Caki2 (cell line): ENCODE measurements around the gene EPB41. TPM values are rescaled to one million over a fixed set of nuclear protein-coding genes. Genes with fewer than 3 reads are reported as not detected.
"Not testable (repeated sequence)": the region's sequence is repeated elsewhere in the genome, so short reads cannot be mapped to it uniquely, and the experiment has no call there.

Experiments used
- DNase-seq: peaks from one replicate; pipeline ENCODE4 v3.0.0-alpha.2; 2015; ENCODE audit warnings: low read depth
- in situ Hi-C: cut with HindIII; loops from 2 replicates; pipeline ENCODE4 v1.10.0; 2016; ENCODE audit warnings: low sequenced_read_pairs, low pct_unique_long_range_greater_than_20kb, mixed read lengths
- total RNA-seq: library from RNA; depleted of rRNA; stranded (reverse); fragments of >200 nt; shearing (Covaris generic); gene quantifications from 2 replicates; pipeline ENCODE4 v1.2.3, GENCODE V29; 2014; ENCODE audit warnings: low replicate concordance

EPB41 gene
- total RNA-seq, 1 experiment from 2014 or later, result 11.8 TPM

DNA sequence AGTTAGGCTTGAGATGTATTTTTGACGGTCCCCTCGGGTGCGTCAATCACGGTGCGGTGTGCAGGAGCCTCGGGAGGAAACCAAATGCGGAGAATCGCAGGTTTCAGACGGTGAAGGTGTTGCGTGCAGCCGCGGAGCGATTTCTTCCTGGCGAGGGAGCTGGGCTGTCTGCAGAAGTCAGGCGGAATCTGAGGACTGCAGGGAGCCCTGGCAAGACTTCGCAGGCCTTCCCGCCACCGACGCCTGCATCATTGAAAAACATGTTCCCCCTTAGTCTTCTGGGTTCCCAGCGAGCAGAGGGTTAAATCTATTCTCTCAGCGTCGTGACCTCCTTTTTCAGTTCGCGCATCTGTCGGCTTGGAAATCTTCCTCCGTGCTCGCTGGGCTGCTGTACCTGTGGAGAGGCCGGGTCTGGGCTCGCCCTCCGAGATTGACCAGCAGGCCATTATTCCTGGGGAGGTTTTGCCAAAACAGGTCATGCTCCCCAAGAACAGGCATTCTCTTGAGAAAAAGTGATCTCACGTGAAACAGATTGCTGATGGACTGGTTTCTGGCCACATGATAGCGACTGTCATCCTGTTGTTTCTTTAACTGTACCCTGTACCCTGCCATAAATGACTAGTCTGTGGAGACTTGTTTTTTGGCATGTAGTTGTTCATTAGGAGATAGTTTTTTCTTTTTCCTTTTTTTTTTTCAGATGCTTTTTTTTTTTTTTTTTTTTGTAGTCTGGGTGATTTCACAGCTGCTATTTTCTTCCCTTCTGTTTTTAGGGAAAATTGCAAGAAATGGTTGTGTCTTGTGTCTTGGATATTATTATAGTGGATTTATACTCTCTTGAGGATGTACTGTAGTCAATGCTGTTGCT is 894 bp downstream of the EPB41 start:
- in situ Hi-C loops, result no loop called here
- DNase-seq, result peak; percentile 59

DNA sequence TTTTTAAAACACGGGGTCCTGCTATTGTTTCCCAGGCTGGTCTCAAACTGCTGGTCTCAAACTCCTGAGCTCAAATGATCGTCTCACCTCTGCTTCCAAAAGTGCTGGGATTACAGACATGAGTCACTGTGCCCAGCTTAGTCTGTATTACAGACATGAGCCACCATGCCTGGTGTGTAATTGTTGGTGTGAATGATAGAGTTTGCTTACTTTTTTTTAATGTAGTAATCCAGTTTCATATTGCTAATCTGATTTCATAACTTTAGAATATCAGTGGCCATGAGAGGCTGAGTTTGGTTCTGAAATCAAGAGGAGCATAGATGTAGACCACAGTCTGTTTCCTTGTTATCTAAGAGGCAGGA is 3.4 kb downstream of the EPB41 start:
- in situ Hi-C loops, result no loop called here
- DNase-seq, result no peak

DNA sequence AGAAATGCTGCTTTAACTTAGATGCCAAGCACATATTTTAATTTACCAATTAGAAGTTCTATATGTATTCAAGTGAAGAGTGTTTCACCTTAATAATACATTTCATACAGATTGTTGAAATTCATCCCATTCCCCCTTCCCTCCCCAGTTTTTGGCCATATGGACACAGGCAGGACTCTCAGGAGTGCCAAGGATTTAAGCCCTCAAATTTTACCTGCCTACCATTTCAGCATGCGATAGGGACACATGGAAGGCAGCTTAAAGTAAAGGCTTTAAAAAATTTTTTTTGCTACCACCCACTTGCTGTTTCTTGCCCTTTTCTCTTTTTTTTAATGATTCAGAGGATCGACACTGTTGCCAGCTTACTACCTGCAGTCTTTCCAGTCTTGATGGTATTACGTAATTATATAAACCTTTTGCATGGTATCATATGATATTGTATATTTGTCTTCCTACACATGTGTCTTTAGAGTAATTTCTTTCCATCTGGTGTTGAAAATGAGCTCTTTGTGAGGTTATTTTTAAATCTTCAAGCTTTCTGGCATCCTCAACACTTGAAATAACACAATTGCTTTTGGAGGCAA is 7.0 kb downstream of the EPB41 start:
- DNase-seq, result no peak
- in situ Hi-C loops, result no loop called here

DNA sequence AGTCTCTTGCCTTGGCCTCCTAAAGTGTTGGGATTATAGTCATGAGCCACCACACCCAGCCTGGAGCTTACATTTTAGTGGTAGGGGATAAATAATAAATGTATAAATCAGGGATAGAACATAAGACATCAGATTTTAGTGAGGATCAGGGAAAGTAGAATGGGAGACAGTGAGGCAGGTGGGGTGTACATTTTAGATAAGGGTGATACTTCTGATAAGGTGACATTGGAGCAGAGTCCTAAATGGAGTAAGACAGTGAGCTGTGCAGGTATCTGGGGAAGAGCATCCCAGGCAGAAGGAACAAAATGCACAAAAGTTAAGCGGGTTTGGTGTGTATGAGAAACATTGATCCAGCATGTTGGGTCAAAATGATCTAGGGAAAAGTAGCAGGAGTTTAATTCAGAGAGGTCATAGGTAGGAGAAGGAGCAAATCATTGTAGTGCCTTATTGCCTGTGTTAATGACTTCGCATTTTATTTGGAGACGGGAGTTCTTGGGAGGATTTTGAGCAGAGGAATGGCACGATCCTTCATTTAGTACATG is 11.1 kb downstream of the EPB41 start:
- in situ Hi-C loops, result no loop called here
- no peak for DNase-seq

DNA sequence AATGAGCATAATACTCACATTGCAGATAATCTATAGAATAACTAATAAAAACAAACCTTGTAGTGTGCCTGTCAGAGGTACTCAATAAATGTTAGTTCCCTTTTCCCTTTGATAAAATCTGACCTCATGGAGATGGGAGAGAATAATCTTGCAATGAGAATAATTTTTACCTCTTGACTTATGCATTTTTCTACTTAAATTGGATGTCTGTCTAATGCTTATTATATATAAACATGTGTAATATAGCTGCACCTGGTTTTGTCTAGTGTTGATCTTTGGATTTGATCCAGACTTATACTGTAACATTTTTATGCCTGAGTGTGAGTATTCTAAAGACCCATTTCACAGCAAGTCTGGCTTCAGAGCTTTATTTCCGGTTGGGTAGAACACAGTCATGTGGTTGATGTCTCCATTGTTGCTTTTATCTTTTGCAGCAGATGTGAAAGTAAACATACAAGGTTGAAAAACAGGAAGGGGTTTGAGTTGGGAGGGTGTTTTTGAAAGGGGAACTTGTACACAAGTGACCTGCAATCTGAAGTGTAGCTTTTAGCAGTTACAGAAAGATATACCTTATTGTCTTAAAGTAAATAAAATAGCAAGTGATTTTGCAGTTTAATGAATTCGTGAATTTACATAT is 12.4 kb downstream of the EPB41 start:
- in situ Hi-C loops, result no loop called here

DNA sequence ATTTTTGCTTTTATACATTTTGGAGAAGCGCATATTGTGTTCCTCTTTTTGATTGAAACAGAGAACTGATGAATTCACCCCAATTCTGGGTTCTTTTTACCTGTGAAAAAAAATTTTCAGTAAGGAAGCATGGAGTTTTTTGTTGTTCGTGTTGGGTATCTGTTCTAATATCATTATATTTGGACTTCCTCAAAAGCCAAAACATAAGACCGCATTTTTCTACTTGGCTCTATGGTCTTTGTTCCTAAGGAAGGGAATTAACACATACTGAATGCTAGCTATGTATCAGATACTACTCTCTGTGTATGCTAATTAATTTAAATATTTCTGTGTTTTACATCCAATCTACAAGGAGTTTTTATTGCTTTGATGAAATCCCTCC is 12.9 kb downstream of the EPB41 start:
- DNase-seq, result no peak
- in situ Hi-C loops, result no loop called here

More for the DNA sequence above, 12.4 kb downstream of the EPB41 start:
- no peak for DNase-seq

DNA sequence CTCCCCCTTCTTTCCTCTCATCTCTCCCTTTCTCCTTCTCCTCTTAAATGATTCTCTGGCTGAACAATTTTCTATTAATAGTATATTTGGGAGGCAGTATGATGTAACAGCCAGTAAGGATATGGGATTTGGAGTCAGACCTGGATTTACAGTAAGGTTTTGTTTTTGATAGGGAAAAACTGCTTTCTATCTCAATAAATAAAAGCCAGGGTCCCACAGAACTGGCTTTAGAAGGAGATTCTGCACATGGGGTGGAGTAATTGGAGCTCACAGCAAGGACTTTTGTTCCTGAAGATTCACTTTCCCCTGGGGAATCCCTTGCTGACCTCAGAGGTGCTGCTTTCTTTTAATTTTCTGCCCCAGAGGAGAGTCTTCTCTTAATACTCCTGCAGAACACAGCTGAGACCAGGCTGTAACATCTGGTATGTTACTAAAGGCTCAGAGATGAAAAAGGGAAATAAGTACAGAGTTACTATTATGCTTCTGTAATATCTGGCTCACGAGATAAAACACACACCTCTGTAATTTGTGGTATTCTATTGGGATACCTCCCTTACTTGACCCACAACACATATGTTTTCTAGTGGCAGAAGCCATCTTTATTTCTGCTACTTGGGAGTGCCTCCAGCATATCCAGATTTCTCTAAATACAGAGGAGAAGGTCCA is 13.4 kb downstream of the EPB41 start:
- in situ Hi-C loops, result no loop called here
- no peak for DNase-seq

DNA sequence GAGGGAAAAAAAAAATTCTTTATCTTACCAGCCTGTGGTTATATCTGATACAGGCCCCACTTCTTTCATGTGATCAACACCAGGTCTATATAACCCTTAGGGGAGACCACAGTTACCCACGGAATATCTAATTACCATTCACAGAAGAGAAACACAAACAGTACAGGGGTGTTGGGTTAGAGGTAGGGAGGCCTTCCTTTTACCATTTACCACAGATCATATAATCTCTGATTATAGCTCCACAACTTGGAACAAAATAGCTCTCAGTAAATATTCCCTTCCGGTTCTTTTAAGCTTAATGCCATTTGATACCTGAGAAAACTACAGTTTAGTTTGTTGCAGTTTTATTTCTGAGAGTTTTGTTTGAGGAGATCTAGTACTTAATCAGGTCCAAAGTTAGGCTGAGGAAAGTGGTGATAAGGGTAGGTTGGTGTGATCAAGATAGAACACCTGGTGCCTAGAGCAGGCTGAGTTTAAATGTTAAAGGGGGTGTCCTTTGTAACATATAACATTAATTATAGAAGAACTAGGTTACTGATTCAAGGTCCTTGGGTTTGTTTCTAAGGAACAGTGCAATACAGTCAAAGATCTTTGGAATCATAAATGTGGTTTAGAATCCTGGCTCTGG is 14.1 kb downstream of the EPB41 start:
- DNase-seq, result no peak
- in situ Hi-C loops, result no loop called here

DNA sequence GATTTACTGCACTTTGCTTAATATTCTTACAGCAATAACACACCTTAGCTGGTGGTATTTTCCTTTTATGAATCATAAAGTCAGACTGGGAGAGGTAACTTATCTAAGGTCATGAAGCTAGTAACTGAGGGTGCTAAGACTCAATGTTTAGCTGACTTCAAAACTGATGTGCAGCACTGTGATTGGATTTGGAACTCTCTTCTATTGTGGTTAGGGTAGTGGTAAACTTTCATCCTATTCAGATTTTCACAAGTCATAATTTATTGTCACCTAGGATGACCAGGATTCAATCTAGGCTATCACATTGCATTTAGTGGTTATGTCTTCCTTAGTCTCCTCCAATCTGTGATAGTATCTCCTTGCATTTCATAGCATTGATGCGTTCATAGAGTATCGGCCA is 18.9 kb downstream of the EPB41 start:
- DNase-seq, result no peak
- in situ Hi-C loops, result no loop called here

DNA sequence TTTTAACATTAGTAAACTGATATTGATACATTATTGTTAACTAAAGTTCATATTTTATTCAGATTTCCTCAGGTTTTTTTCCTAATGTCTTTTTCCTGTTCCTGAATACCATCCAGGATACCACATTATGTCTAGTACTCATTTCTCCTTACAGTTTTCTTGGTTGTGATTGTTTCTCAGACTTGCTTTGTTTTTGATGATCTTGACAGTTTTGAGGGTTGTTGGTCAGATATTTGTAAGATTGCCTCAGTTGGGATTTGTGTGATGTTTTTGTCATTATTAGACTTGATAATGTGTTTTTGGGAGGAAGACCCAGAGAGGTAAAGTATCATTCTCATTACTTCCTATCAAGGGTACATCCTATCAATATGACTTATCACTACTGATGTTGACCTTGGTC is 19.5 kb downstream of the EPB41 start:
- in situ Hi-C loops, result no loop called here
- no peak for DNase-seq

DNA sequence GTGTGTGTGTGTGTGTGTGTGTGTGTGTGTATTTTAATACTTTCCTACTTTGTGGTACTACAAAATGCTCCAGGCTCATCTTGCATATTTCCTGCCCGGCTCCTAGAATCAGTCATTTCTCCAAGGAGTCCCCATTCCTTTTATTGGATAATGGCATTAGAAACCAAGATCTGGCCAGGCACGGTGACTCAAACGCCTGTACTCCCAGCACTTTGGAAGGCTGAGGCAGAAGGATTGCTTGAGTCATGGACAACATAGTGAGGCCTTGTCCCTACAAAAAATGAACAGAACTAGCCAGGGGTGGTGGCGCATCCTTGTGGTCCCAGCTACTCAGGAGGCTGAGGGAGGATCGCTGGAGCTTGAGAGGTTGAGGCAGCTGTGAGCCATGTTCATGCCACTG is 20.3 kb downstream of the EPB41 start:
- in situ Hi-C loops, result no loop called here
- DNase-seq, result no peak

DNA sequence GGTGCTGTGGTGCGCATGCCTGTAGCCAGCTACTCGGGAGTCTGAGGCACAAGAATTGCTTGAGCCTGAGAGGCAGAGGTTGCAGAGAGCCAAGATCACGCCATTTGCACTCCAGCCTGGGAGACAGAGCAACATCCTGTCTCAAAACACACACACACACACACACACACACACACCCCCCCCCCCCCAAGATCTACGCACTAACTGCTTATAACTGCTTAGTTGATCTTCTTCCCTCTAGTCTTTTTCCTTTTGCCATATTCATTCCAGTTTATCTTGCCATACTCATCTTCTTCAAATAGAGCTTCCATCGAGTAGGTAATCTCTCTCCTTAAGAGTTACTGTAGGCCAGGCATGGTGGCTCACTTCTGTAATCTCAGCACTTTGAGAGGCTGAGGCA is 20.9 kb downstream of the EPB41 start:
- DNase-seq, result no peak

DNA sequence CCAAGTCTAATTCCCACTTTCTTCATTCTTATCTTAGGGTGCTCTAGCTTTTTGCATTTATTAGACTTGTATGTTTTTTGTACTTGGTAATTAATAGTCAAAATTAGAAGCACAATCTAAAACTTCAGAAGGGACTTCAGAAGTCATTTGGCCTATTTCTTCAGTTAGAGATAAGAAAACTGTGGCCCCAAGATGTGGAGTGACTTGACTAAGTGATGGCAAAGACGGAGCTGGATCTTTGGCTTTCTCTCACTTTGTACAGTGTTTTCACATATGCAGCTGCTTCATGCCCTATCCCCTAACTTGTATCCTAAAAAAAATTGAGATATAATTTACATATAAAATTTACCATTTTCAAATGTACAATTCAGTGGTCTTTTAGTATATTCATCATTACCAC is 21.7 kb downstream of the EPB41 start:
- no peak for DNase-seq
- in situ Hi-C loops, result no loop called here

More for the DNA sequence above, 20.9 kb downstream of the EPB41 start:
- in situ Hi-C loops, result no loop called here

DNA sequence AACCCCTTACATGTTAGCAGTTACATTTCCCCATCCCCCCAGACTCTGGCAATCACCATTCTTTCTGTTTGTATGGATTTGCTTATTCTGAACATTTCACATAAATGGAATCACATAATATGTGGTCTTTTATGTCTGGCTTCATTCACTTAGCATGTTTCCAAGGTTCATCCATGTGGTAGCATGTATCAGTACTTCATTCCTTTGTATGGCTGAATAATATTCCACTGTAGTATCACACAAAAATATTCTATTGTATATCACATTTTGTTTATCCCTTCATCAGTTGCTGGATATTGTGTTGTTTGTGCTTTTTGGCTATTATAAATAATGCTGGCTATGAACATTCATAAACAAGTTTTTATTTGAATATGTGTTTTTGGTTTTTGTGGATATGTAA is 22.2 kb downstream of the EPB41 start:
- in situ Hi-C loops, result no loop called here
- no peak for DNase-seq

DNA sequence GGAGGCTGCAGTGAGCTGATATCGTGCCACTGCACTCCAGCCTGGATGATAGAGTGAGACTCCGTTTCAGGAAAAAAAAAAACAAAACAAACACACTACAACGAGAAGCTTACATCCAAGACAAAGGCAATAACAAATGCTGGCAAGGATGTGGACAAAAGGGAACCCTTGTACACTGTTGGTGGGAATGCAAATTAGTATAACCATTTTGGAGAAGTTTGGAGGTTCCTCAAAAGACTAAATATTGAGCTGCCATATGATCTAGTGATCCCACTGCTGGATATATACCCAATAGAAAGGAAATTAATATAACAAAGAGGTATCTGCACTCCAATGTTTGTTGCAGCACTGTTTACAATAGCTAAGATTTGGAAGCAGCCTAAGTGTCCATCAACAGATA is 29.2 kb downstream of the EPB41 start:
- in situ Hi-C loops, result not testable (repeated sequence)

DNA sequence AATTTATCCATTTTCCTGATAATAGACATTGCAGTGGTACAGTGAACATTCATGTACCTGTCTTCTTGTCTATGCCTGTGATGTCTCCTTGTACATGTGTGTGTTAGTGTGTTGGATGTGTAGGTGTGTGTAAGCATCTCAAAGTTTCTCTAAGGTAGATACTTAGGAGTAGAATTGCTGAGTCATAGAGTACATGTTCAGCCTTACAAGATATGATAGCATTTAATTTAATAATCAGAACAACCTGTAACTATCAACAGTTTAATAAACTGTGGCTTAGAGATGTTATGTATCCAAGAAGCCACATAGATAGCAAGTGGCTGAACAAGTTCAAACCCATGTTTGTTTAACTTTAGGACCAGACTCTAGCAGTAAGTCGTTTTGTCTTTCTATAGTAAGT is 35.6 kb downstream of the EPB41 start:
- DNase-seq, result no peak
- in situ Hi-C loops, result no loop called here

More for the DNA sequence above, 29.2 kb downstream of the EPB41 start:
- DNase-seq, result not testable (repeated sequence)

DNA sequence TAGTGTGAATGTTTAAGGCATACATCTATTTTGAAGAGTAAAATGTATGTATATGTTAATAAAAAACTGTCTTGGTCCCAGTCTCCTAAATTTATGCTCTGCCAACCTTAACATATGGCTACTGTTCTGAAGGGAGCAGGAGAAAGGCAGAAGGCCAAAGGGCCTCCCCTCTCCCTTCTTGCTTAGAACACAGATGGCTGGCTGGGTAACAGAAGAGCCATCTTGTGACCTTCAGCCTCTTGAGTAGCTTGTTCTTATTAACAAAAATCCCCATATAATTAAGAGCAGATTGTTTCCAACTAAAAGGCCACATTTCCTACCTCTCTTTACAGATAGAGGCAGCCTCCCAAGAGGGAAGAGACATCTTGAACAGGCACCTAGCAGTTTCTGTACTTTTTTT is 36.1 kb downstream of the EPB41 start:
- in situ Hi-C loops, result no loop called here

DNA sequence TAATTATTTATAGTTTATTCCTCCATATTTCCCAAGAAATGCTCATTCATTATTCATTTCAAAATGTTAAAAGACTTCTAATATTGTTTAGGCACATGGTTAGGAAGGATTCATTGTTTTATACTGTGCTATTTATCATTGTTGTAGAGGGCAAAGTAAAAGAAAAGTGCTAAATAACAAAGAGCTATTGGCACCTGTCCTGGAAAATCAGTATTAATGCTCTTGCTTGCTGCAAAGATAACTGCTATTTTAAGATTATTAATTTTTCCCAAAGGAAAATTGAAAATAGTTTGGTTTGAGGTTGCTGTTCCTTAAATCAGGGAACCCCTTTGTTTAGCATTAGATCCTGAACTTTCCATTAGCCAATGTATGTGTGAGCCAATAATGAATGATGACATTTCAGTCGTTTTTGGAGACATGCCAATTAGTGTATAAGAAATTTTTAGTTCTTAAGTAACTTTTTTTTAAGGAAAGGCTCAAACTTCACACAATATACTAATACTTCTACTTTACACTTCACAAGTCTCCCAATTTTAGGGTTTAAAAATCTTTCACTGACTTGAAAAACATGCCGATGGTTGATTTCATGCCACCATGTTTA is 39.9 kb downstream of the EPB41 start:
- DNase-seq, result no peak
- in situ Hi-C loops, result no loop called here

More for the DNA sequence above, 36.1 kb downstream of the EPB41 start:
- DNase-seq, result no peak
